Measurements from ENCODE around the gene RAP1GAP2.
"Not testable (repeated sequence)": the region's sequence is repeated elsewhere in the genome, so short reads cannot be mapped to it uniquely, and the experiment has no call there.

Gene RAP1GAP2

DNA sequence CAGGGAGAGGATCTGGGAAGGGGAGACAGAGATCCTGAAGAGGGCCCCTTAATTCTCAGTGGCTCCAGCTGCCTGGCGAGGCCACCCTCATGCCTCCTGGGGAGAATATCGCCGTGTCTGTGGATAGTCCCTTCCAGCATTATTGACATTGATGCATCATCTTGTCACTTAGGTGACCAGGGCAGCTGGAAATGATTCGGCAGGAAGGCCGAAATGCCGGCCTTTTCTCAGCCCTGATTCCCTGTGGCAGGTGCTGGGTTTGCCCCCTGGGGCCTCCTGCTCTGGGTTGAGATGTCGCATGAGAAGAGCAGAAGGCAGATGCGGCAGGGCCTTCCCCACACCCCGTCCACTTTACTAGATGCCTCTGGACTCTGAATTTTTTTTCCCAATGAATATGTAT is 89.5 kb downstream of the RAP1GAP2 start:
- DNase-seq = no peak
- no peaks in the 10 kb centered on the region for H3K36me3 ChIP-seq (replicated peaks; ENCODE audit: insufficient read depth, low read length)
- H3K4me1 ChIP-seq (ENCODE audit: low read length) = no peaks in the 10 kb centered on the region
- no peaks in the 10 kb centered on the region for H4K20me1 ChIP-seq (ENCODE audit: insufficient read depth, low read length)
- TF ChIP-seq EZH2phosphoT487 (IDR thresholded peaks at IDR 0.05; ENCODE audit: low read length) (no peak), EZH2 (optimal IDR thresholded peaks at IDR 0.05; ENCODE audit: low read depth, low read length) (no peak)
- TF ChIP-seq, protein P1, sequence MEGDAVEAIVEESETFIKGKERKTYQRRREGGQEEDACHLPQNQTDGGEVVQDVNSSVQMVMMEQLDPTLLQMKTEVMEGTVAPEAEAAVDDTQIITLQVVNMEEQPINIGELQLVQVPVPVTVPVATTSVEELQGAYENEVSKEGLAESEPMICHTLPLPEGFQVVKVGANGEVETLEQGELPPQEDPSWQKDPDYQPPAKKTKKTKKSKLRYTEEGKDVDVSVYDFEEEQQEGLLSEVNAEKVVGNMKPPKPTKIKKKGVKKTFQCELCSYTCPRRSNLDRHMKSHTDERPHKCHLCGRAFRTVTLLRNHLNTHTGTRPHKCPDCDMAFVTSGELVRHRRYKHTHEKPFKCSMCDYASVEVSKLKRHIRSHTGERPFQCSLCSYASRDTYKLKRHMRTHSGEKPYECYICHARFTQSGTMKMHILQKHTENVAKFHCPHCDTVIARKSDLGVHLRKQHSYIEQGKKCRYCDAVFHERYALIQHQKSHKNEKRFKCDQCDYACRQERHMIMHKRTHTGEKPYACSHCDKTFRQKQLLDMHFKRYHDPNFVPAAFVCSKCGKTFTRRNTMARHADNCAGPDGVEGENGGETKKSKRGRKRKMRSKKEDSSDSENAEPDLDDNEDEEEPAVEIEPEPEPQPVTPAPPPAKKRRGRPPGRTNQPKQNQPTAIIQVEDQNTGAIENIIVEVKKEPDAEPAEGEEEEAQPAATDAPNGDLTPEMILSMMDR (IDR thresholded peaks at IDR 0.05; ENCODE audit: low read length) = no peak
- no peak overlapping the region for H3K9ac ChIP-seq (ENCODE audit: low read length)
- H2AFZ ChIP-seq (ENCODE audit: low read length) = no peak overlapping the region
- H3K4me2 ChIP-seq (ENCODE audit: low read depth, low read length) = no peak overlapping the region
- no peaks in the 10 kb centered on the region for H3K9me2 ChIP-seq (replicated peaks; ENCODE audit: insufficient read depth, low read length)
- H3K9me3 ChIP-seq (replicated peaks; ENCODE audit: insufficient read depth, low read length) = no peaks in the 10 kb centered on the region
- no peaks in the 10 kb centered on the region for H3F3A ChIP-seq (ENCODE audit: insufficient read depth, low read length)
- H3K27me3 ChIP-seq (replicated peaks; ENCODE audit: insufficient read depth, low read length) = peaks cover 36% of the 10 kb centered on the region
- no peak overlapping the region for H3K27ac ChIP-seq (ENCODE audit: low read length)
- no peaks in the 10 kb centered on the region for H3K79me2 ChIP-seq (ENCODE audit: low read length)
- H3K4me3 ChIP-seq (ENCODE audit: low read length) = no peak overlapping the region

DNA sequence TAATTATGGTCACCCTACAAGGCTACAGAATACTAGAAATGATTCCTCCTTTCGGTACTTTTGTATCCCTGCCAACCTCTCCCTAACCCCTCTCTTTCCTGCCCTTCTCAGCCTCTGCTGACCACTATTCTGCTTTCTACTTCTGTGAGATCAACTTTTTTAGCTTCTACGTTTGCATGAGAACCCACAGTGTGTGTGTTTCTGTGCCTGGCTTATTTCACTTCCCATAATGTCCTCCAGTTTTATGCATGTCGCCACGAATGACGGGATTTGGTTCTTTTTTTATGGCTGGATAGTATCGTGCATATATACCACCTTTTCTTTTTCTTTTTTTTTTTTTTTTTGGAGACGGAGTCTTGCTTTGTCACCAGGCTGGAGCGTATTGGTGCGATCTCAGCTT is 92.1 kb downstream of the RAP1GAP2 start:
- Histone ChIP-seq H3K9me3 (replicated peaks; ENCODE audit: insufficient read depth, low read length) (no peaks in the 10 kb centered on the region), H3K9ac (ENCODE audit: low read length) (no peak overlapping the region), H3K4me3 (ENCODE audit: low read length) (no peak overlapping the region), H3K27ac (ENCODE audit: low read length) (no peak overlapping the region), H3K4me2 (ENCODE audit: low read depth, low read length) (no peak overlapping the region), H3K79me2 (ENCODE audit: low read length) (no peaks in the 10 kb centered on the region), H4K20me1 (ENCODE audit: insufficient read depth, low read length) (no peaks in the 10 kb centered on the region), H3F3A (ENCODE audit: insufficient read depth, low read length) (no peaks in the 10 kb centered on the region), H3K9me2 (replicated peaks; ENCODE audit: insufficient read depth, low read length) (no peaks in the 10 kb centered on the region), H2AFZ (ENCODE audit: low read length) (no peak overlapping the region), H3K27me3 (replicated peaks; ENCODE audit: insufficient read depth, low read length) (peaks cover 39% of the 10 kb centered on the region), H3K4me1 (ENCODE audit: low read length) (no peaks in the 10 kb centered on the region), H3K36me3 (replicated peaks; ENCODE audit: insufficient read depth, low read length) (no peaks in the 10 kb centered on the region)
- DNase-seq = no peak
- TF ChIP-seq EZH2 (optimal IDR thresholded peaks at IDR 0.05; ENCODE audit: low read depth, low read length) (no peak), EZH2phosphoT487 (IDR thresholded peaks at IDR 0.05; ENCODE audit: low read length) (no peak)
- TF ChIP-seq, protein P1 (IDR thresholded peaks at IDR 0.05; ENCODE audit: low read length) = no peak

DNA sequence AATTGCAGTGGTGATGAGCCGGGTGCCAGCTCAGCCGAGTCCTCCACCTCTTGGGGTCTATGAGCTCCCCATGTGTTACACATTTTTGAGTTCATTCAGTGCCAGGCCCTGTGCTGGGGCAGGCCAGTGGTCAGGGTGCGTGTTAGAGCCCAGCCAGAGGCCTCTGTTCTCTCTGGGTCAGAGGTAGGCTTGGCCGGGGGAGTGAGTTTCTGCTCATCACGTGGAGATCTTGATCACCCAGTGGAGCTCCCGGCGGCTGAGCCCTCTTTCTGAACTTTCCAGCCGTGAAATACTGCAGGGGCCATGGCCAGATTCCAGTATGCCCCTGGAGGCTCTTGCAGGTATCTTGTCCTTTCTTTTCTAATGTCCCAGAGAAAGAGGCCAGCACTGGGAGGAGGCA is 93.0 kb downstream of the RAP1GAP2 start:
- H4K20me1 ChIP-seq (ENCODE audit: insufficient read depth, low read length) = no peaks in the 10 kb centered on the region
- no peaks in the 10 kb centered on the region for H3K36me3 ChIP-seq (replicated peaks; ENCODE audit: insufficient read depth, low read length)
- H2AFZ ChIP-seq (ENCODE audit: low read length) = no peak overlapping the region
- H3K27me3 ChIP-seq (replicated peaks; ENCODE audit: insufficient read depth, low read length) = peaks cover 32% of the 10 kb centered on the region
- H3K9me3 ChIP-seq (replicated peaks; ENCODE audit: insufficient read depth, low read length) = no peaks in the 10 kb centered on the region
- no peaks in the 10 kb centered on the region for H3K4me1 ChIP-seq (ENCODE audit: low read length)
- H3K9ac ChIP-seq (ENCODE audit: low read length) = no peak overlapping the region
- no peak overlapping the region for H3K4me3 ChIP-seq (ENCODE audit: low read length)
- no peaks in the 10 kb centered on the region for H3K79me2 ChIP-seq (ENCODE audit: low read length)
- H3K9me2 ChIP-seq (replicated peaks; ENCODE audit: insufficient read depth, low read length) = no peaks in the 10 kb centered on the region
- TF ChIP-seq EZH2 (optimal IDR thresholded peaks at IDR 0.05; ENCODE audit: low read depth, low read length) = no peak
- TF ChIP-seq, protein P1 (IDR thresholded peaks at IDR 0.05; ENCODE audit: low read length) = no peak
- TF ChIP-seq EZH2phosphoT487 (IDR thresholded peaks at IDR 0.05; ENCODE audit: low read length) = no peak
- H3F3A ChIP-seq (ENCODE audit: insufficient read depth, low read length) = no peaks in the 10 kb centered on the region
- no peak for DNase-seq
- H3K27ac ChIP-seq (ENCODE audit: low read length) = no peak overlapping the region
- no peak overlapping the region for H3K4me2 ChIP-seq (ENCODE audit: low read depth, low read length)

DNA sequence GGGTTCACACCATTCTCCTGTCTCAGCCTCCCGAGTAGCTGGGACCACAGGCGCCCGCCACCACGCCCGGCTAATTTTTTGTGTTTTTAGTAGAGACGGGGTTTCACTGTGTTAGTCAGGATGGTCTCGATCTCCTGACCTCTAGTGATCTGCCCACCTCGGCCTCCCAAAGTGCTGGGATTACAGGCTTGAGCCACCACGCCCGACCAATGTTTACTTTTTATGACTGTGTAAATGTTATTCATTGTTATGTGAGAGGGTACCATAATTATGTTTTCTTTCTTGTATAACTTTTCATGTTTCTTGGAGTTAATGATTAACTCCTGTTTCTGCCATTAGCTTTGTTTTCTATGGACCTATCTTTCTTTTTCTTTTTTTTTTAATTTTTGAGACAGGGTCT is 94.5 kb downstream of the RAP1GAP2 start:
- H3F3A ChIP-seq (ENCODE audit: insufficient read depth, low read length); H3K36me3 ChIP-seq (replicated peaks; ENCODE audit: insufficient read depth, low read length); H4K20me1 ChIP-seq (ENCODE audit: insufficient read depth, low read length); H3K79me2 ChIP-seq (ENCODE audit: low read length); H3K27ac ChIP-seq (ENCODE audit: low read length); H3K4me3 ChIP-seq (ENCODE audit: low read length); H3K9me3 ChIP-seq (replicated peaks; ENCODE audit: insufficient read depth, low read length); H3K9me2 ChIP-seq (replicated peaks; ENCODE audit: insufficient read depth, low read length); H3K4me2 ChIP-seq (ENCODE audit: low read depth, low read length); H3K4me1 ChIP-seq (ENCODE audit: low read length); H3K9ac ChIP-seq (ENCODE audit: low read length); DNase-seq; H2AFZ ChIP-seq (ENCODE audit: low read length): not testable (repeated sequence)
- H3K27me3 ChIP-seq (replicated peaks; ENCODE audit: insufficient read depth, low read length) = peaks cover 31% of the 10 kb centered on the region

Measured in MM.1S (cell line).